Left hindlimb (tissue), 1 donor: ENCODE data around the gene CADM3.

Source experiments
- DNase-seq: peaks from one replicate; pipeline ENCODE4 v3.0.0-alpha.2; 2018

The CADM3 gene

DNA sequence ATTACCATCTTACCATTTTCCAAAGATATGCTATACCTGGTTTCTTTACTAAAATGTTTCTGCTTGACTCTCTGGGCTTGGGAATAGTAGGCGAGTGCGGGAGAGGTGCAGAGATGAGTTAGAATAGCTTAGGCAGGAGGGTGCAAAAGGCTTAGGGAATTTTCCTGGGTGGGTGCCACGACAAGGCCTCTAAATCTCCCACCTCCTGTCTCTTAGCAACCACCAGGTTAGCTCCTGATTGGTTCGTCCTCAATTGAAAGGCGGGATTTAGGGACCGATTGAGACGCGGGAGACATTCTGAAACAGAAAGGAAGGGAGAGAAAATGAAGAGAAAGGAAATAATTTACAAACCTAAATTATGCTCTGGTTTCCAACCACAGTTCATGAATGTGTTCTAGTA lies 36.4 kb downstream of the CADM3 start:
- no peak for DNase-seq

DNA sequence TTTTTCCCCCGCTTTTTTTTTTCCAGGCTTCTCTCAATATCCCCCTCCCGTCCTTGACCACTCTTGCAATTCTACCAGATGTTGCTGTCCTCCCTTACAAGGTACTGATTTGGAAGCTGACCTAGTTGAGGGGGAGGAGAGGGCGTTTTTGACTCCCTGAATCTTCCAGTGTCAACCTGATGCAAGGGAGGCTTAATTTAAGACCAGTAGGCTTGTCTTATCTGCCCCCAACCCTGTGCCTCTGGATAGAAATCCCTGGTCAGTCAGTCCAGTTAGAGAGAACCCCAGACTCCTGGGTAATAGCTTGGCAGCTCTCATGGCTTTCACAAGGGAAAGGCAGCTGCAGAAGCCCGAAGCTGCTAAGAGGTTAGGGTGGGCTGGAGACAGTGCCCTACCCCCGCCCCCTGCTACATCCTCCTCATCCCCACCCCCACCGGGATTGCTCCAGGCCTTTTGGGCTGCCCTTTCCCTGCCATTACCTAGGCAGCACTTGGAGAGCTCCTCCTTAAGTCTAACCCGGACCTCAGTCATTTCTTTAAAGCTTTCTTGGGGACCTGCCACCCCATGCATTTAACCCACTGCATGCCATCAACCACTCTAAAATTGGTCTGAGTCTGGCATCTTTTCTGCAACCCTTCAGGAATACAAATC lies 36.9 kb downstream of the CADM3 start:
- DNase-seq = no peak

DNA sequence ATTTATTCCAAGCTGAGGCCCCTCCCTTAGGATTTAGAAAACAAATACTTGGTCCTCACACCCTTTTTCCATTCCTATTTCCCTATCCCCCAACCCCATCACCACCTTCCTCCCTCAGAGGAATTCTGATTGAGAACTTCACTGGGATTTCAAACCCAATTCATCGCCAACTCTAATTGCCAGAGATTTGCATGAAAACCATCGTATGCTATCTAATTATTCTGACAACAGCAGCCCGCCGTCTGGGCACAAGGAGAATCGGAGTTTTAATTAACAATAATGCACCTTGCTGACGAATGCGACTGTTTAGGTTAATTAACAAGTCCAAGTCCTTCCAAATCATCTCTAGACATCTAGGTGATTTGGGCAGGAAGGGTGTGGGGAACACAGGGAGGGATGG lies 37.6 kb downstream of the CADM3 start:
- DNase-seq = no peak

DNA sequence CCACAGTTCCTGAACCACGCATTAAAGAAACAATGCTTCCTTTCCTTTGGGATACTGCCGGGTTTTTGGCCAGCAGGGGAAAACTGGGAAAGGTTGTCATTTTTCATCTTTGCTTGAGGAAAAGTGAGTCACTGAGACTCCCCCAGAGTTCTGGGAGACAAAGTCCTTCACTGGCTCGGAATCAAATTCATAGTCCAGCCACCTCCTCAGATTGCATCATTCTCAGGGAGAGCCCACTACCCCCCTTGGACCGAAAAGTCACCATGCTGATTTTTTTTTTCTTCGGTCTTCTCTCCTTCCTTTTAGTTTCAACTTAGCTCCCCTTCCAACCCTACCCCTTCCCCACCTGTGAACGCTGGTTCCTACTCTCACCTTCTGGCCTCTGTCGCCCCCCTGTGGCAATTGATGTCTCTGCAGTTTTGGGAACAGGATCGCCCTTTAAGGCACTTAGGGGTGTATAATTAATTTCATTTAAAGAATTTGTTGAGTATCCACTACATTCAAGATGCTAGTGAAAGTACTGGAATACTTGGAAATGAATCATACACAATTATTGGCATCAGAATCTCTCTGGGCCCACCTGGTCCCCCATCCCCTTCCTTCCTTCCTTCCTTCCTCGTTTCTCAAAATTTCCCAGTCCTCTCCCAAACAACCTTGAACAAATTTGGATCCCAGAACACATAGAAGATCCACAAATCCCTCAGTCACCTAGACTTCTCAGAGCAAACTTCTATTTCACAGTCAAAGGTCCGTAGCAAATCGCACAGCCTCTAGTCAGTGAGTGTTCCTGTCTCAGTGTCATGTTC lies 40.1 kb downstream of the CADM3 start:
- DNase-seq = no peak

DNA sequence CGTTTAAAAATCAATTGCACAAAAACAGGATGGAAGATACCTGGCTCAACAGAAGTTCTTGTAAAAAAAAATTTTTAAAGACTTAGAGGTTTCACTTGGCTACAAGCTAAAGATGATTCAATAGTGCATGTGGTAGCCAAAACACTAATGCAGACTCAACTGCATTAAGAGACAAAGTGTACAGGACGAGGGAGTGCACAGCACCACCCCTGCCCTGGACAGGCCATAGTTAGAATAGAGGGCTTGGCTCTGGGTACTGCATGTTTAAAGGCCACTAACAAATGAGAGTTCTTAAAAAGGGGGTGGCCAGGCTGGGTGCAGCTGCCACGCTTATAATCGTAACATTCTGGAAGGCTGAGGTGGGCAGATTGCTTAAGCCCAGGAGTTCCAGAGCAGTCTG lies 41.2 kb downstream of the CADM3 start:
- DNase-seq = no peak

DNA sequence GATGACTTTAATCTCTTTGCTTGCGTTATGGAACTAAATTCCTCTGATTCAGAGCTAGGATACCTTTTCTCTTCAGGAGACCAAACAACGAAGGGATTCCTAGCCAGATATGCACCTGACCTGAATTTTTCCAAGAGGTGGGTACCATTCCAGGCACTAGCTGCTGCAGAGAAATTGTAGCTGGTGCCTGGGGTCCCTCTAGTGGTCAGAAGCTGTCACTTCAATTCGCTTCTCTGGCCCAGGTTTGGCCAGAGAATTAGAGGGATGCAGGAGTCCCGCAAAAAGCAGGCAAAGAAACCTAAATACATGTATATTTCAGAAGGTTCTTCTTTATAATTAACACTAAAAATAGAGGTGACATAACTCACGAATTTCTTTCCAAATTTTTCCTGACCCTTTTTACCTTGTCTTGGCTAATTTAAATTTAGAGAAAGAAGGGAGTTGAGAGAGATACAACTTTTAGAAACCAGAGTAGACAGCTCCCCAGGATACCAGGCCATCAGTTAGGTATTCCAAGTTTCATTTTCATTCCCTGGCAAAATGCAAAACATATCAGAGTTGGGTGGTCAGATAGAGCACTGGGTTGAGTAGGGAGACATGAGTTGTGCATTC lies 42.8 kb downstream of the CADM3 start:
- no peak for DNase-seq

DNA sequence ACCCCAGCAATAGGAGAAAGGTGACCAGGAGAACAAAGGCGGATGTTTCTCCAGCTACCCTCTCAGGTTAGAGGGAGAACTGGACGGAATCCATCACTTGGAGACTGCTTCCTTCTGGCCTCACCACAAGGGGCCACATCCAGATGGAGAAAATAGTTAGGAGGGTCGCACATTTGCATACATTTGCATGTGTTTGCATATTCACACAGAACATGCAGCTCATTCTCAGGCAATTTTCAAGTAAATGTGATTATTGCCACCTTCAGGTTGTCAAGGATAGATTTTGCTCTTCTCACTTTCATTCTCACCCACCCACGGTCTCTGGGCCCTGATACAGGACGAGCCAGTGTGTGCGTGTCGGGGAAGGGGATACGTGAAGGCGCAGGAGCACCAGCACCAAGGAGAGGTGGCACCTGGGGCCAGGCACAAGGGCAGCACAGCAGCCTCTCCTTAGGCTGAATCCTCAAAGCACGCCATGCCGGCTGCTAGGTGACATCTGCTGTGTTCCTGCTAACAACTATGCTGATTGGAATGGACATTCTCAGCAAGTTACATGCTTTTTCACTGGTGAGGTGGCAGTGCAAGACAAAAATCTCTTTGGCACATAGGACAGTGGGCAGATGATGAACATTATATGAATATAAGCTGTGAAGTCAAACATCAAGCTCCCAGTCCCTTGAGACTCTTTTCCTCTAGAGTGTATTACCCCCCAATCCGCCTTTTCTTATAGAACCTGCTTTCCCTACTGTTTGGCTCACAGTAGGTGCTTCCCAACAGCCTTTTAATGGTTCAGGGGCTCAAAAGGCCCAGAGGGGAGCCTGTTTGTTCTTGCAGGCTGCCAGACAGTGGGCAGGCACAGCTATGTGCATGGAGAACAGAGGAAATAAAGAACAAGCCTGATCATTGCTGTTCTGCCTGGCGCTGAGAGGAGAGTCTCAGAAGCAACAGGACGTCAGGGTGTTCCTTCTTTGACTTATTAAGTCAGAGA lies 47.5 kb downstream of the CADM3 start:
- DNase-seq = no peak

DNA sequence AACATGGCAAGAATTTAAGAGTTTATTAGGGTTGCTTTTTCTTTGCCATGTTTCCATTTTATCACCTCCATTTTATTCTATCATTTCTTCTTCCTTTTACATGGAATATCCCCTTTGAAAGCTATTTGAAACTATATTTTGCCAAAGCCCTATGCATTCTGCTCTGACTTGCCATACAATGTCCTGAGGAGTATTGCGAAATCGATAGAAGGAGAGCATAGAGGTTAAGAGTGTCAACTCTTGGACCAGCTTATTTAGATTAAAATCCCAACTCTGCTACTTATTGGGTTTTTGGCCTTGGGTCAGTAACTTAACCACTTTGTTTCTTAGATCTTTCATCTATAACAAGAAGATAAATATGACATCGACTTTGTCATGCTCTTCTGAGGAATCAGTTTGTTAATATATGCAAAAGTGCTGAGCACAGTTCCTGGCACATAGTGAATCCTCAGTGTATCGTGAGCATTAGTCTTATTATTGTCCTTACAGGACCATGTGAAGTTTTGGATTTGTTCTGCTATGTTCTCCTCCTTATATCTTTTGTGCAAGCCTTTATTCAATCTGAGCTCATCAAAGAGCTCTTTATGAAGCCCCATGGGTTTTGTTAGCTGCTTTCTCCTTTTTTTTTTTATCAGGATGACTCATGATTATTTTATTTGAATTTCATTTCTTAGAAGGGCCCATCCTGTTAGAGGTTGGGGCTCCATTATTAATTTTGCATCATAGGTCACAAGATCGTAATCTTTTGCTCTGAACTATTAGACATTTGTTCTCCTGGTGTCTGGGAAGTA lies 50.9 kb downstream of the CADM3 start:
- DNase-seq = no peak

DNA sequence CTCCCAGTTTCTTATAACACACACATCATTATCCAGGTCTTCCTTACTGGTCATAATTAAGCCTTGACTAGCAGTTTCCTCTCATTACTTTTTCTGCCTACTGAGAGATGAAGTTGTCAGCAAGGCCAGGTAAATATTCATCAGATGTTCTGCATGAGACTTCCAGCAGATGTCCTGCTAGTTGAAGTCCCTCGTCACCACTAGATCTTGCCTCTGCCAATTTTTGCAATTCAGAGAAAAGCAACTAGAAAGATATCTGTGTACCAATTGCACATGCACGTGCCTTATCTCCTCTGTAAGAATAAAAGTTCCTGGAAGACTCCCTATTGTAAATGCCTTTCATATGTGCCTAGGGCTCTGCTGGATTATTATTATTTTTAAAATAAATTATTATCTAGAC lies 51.6 kb downstream of the CADM3 start:
- no peak for DNase-seq

DNA sequence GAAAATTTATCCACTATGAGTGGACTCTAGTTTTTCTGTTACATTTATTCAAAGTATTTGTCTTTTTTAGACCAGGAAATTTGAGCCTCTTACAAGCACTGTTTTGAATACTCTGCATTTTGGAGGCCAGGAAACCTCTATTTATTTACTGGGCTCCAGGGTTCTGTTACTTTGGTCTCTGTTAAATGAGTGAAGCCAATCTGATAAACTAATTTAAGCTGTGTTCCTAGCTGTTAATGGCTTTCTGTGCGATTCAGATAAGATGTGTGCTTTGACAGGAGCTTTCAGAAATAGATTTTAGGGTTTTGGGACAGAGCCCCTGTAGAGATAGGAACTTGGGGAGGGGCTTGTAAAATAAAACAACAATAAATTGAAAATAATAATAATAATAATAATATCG lies 57.1 kb downstream of the CADM3 start:
- DNase-seq = no peak

DNA sequence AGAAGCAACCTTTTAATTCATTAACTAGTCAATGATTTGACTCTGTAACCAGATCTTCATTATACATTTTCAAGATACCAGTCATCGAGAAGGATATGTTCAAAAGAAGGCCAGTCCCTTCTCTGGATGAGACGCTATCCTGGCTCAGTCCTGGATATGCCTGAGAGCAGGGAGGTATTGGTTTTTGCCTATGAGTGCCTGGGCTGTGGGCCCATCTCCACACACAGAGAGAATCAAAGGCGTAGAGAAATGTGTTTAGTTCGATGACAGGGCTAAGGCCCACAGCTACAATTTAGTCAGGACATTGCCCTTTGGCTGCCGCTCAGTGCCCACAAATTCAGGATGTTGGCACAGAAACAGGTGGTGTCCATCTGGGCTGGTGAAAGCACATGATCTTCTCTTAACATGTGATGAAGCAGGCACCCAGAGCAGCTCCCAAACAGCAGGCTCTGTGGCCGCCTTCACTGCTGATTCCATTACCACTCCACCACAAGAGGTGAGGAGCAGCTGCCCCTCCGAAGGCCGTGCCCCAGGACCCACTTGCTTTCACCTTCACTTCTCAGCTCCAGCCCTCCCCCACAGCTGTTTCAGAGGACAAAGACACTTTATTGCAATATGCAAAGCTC lies 58.0 kb downstream of the CADM3 start:
- no peak for DNase-seq

DNA sequence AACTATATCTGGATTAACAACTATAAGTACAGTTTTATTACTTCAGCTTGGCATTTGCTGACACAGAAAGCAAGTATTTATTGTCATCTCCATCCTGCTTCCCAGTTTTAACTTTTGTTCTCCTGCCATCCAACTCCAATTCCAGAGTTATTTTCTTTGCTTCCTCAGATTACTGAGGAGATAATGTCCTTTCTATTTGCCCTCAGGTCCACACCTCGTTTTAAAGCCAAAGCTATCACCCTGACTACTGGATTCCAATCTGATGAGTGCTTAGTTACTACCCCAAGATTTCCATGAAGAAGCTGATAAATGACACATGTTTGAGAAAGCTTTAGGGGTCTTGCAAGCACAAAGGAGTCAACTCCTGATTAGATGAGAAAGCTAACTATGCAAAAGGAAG lies 58.5 kb downstream of the CADM3 start:
- no peak for DNase-seq

DNA sequence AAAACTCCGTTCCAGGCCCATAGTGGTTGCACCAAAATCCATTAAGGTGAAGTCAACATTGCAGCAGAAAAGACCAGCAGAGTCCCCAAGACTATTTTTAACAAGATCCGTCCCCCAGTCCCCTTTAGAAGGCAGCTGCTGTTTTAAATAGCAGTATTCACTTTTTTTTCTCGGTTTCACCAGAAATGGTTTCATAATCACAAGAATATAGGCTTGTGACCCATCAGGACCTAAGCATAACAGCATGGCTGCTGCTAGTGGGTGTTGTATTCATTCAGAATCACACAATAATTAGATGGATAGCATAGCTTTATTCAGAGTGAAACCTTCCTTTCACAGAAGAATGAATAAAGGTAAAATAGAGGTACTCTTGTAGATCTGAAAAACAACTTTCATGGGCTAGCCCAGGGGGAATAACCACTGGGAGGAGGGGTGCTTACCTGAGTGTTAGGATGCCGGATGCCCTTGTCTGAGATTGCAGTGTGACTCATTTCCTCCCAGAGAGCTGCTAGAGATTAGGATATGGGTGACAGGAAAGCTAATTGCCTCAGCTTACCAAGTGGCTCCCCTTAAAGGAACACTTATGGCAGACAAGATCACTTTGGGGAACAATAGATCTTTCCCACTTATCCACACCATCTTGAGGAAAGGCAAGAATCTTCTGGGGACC lies 68.3 kb downstream of the CADM3 start:
- DNase-seq = no peak

DNA sequence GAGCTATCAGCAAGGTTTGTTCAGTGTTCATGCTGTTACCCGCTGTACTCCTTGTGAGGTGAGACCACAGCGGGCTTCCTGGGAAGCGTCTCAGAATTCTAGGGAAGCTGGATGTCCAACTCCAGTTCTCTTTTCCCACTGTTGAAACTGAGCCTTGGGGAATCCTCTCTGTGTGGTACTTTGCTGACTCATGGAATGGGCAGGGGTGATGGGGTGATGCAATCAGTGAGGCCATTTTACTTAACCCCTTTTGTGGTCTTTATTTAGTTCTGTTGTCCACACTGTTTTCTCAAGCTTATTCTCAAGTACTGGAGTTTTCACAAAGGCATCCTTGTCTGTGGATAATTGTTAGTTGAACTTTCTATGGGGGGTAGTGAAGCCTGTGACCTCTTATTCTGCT lies 75.9 kb downstream of the CADM3 start:
- no peak for DNase-seq

DNA sequence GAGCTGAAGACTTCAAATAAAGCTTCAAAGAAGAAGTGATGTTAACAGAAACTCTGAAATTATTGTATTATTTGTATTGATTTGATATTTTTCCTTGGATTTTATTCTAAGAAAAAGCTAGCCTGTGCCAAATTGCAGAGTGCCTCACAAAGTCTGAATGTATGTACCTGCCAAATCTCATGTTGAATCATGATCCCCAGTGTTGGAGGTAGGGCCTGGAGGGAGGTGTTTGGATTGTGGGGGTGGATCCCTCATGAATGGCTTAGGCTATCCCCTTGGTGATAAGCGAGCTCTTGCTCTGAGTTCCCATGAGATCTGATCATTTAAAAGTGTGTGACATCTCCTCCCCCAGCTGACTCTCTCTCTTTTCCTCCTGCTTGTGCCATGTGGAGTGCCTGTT lies 76.9 kb downstream of the CADM3 start:
- no peak for DNase-seq

DNA sequence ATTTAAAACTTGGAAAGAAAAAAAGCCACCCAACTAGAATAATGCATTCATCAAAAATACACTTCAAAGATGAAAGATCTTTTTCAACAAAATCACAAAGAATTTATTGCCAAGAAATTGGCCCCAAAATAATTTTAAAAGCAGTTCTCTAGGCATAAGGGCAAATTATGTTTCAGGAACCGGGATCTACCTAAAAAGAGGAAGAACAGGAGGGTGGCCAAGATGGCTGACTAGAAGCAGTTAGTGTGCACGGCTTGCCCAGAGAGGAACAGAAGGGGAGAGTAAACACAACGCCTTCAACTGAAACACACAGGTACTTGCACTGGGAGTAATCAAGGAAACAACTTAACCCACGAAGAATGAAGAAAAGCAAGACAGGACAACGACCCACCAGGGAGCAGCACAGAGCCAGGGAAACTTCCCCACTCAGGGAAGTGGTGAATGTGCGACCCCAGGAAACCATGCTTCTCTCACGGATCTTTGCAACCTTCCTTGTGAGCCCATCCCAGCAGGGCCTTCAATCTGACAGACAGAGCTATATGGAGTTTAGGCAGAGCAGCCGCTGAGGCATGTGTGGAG lies 79.3 kb downstream of the CADM3 start:
- DNase-seq = no peak
